Sigmoid colon (tissue), 7 donors: ENCODE results near the gene ROPN1B. TPM values are rescaled to one million over a fixed set of nuclear protein-coding genes. Genes with fewer than 3 reads are reported as not detected.
"Not testable (repeated sequence)": the region's sequence is repeated elsewhere in the genome, so short reads cannot be mapped to it uniquely, and the experiment has no call there.

ENCODE experiments used
- DNase-seq: peaks from one replicate; pipeline ENCODE4 v3.0.0-alpha.2; 2019
- H3K27ac ChIP-seq, 4 donors: fragments of 200-600 bp; sonication (generic); one replicate each; pipeline ENCODE4 v1.5.1; 2016 to 2019; ENCODE audit warnings: mild to moderate bottlenecking in 1 of 4
- H3K27me3 ChIP-seq, 3 donors: fragments of 200-600 bp; sonication (generic); one replicate each; pipeline ENCODE4 v1.5.1; 2019; ENCODE audit warnings: mild to moderate bottlenecking in 1 of 3
- H3K36me3 ChIP-seq, 4 donors: fragments of 200-600 bp; sonication (generic); one replicate each; pipeline ENCODE4 v1.5.1; 2016 to 2019
- H3K4me1 ChIP-seq, 4 donors: fragments of 200-600 bp; sonication (generic); one replicate each; pipeline ENCODE4 v1.5.1; 2017 to 2019
- H3K4me3 ChIP-seq, 4 donors: fragments of 200-600 bp; sonication (generic); one replicate each; pipeline ENCODE4 v1.5.1; 2017 to 2019; ENCODE audit warnings: mild to moderate bottlenecking in 2 of 4, moderate library complexity in 1 of 4
- H3K9me3 ChIP-seq, 4 donors: fragments of 200-600 bp in 3 of 4; sonication (generic) in 3 of 4; one replicate each; pipeline versions ENCODE4 v1.5.1 to v1.6.1; 2013 to 2019
- CTCF ChIP-seq, 4 experiments: fragments of 450-650 bp in 3 of 4; fragments of 200-600 bp in 1 of 4; IDR thresholded peaks; one replicate each; pipeline ENCODE4 v1.5.1; 2016 to 2019; ENCODE audit warnings: antibody characterized with exemption in 4 of 4, mild to moderate bottlenecking in 3 of 4, moderate library complexity in 2 of 4
- EP300 ChIP-seq, 4 donors: sonication (generic); formaldehyde crosslinking; IDR thresholded peaks; one replicate each; pipeline ENCODE4 v1.6.1; 2017; ENCODE audit warnings: antibody characterized with exemption in 4 of 4
- POLR2A ChIP-seq, 2 donors: fragments of 450-650 bp; IDR thresholded peaks; one replicate each; pipeline ENCODE4 v1.6.1; 2016; ENCODE audit warnings: antibody characterized with exemption in 2 of 2, mild to moderate bottlenecking in 2 of 2, moderate library complexity in 2 of 2
- POLR2AphosphoS5 ChIP-seq, 4 donors: sonication (generic); formaldehyde crosslinking; IDR thresholded peaks; one replicate each; pipeline ENCODE4 v1.6.1; 2017; ENCODE audit warnings: antibody characterized with exemption in 4 of 4
- WGBS, 2 donors: extraction: QIAGEN DNeasy Blood & Tissue Kit; methylation state at CpG; one replicate each; pipeline ENCODE4 v1.1.7; 2013; 5-methylcytosine and 5-hydroxymethylcytosine counted together
- intact Hi-C: fragments of 100-400 bp; cut with DNase I; formaldehyde crosslinking; loops from one replicate; pipeline ENCODE4 v1.15.1; 2023
- polyA plus RNA-seq, 3 donors: library from polyadenylated mRNA; stranded (reverse); fragments of 200-250 nt; gene quantifications; one replicate each; pipeline ENCODE4 v1.2.3, GENCODE V29; 2013
- total RNA-seq, 4 donors: library from RNA; depleted of rRNA; stranded (reverse); fragments of >200 nt; gene quantifications; one replicate each; pipeline ENCODE4 v1.1.0, GENCODE V29; 2016
- donor health status: healthy with polysubstance abuse.
- donor health status: Bipolar disorder and iron deficiency.
- donor health status: healthy.

Gene ROPN1B
- total and polyA plus RNA-seq, 7 donors, result 0.06 to 1.1 TPM; not detected in 5

DNA sequence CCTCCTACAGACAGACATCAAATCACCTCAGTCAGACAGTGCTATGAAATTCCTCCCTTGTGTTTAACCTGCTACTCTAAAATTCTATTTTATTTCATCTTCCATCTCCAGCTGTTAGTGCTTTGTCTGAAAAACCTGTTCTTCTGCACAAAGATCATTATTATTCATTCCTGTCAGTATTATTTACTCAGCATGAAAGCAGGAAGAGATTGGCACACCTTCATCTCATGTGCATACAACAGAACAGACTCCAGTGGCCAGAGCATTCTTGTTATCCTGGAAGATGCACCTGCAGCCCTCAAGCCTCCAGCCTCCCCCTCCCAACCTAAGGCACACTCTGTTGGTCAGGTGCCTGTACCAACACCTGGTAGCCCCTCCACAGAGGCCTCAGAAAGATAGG is 1.8 kb upstream of the ROPN1B start:
- H3K27ac ChIP-seq, result no peak overlapping the region
- intact Hi-C loops, result no loop called here

GRCh38 chr3:125968121-125968520 is 857 bp upstream of the ROPN1B start:
- H3K4me3 ChIP-seq, H3K9me3 ChIP-seq, H3K27me3 ChIP-seq, H3K27ac ChIP-seq, H3K4me1 ChIP-seq, intact Hi-C loops, DNase-seq, H3K36me3 ChIP-seq: not testable (repeated sequence)
- WGBS, 2 donors, result 86 to 91% methylated on average over 2 of the region's 2 CpGs

More for the DNA sequence above, 1.8 kb upstream of the ROPN1B start:
- no peaks in the 10 kb centered on the region for H3K36me3 ChIP-seq
- no peak for DNase-seq
- TF ChIP-seq POLR2AphosphoS5 (IDR thresholded peaks at IDR 0.05), result no peak
- no peak for TF ChIP-seq EP300 (IDR thresholded peaks at IDR 0.05)
- TF ChIP-seq CTCF (IDR thresholded peaks at IDR 0.05), result no peak
- no peak for TF ChIP-seq POLR2A (IDR thresholded peaks at IDR 0.05)
- peaks cover 0 to 4% (median 0%) of the 10 kb centered on the region in 3 donors for H3K27me3 ChIP-seq
- no peak overlapping the region for H3K4me3 ChIP-seq
- H3K4me1 ChIP-seq, result peaks cover 0 to 6% (median 3%) of the 10 kb centered on the region in 4 donors
- H3K9me3 ChIP-seq, result no peaks in the 10 kb centered on the region

DNA sequence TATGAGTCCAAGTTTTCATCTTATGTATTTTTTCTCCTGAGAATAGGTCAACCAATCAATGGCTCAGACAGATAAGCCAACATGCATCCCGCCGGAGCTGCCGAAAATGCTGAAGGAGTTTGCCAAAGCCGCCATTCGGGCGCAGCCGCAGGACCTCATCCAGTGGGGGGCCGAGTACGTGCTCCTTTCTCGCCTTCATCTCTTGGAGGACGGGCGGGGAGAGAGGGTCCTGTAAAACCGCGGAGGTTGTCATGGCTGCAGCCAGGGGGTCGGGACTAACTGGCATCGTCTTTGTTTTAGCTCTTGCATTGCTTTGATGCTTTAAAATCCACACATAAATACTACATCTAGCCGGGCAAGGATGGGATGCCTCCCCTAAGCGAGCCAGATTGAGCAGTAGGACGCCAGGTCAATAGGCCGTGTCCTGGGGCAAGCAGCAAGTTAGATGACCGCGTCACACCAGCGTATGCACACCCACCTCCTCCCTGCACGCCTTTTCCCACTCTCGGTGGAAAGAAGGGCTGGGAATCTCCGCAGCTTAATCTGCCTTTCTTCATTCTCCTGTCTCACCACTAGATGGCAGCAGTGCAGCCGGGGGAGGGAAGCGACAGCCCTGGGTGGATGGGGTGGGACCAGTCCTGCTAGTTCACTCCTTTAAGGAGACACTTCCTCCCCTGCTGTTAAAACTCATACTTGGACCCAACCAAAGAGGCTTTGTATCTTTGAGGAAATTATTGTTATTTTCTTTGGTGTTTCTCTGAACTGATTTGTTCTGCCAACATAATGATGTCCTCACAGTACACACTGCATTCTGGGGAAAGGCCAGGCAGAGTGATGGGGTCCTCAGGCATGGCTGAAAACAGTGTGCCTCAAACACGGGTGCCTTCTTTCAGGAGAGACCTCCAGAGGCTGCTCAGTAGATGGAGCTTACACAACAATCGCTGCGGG is 3.3 kb downstream of the ROPN1B start:
- H3K9me3 ChIP-seq, H3K27me3 ChIP-seq, DNase-seq, H3K36me3 ChIP-seq, H3K4me1 ChIP-seq: not testable (repeated sequence)
- 3 to 6% methylated on average over 29 of the region's 31 CpGs for WGBS, 2 donors
- Histone ChIP-seq H3K4me3 (peak overlapping the region; percentile 11 to 44 (median 32)), H3K27ac (peak overlapping the region in 1 of 4 donors; percentile 28)
- intact Hi-C loops, result loop anchor here (1.0 to 5.0 kb wide), 2 partner anchors 18 to 110 kb away; partner anchors contain the start of gene SLC41A3
- TF ChIP-seq CTCF (IDR thresholded peaks at IDR 0.05), result peak; percentile 53 to 75 (median 62)

- 87 to 88% methylated on average over 9 of the region's 9 CpGs for WGBS, 2 donors
- H3K36me3 ChIP-seq, H3K4me1 ChIP-seq, H3K4me3 ChIP-seq, H3K9me3 ChIP-seq, H3K27me3 ChIP-seq, DNase-seq, intact Hi-C loops, H3K27ac ChIP-seq: not testable (repeated sequence)
These were observed 6.4 kb downstream of the ROPN1B start for GRCh38 chr3:125975245-125976002.

- H3K27ac ChIP-seq, H3K9me3 ChIP-seq, H3K4me1 ChIP-seq, H3K4me3 ChIP-seq, H3K27me3 ChIP-seq, H3K36me3 ChIP-seq, intact Hi-C loops, DNase-seq: not testable (repeated sequence)
- WGBS, 2 donors, result 89 to 93% methylated on average over 3 of the region's 3 CpGs
These were observed 7.0 kb downstream of the ROPN1B start for GRCh38 chr3:125976003-125976390.

- H3K27ac ChIP-seq, H3K36me3 ChIP-seq, H3K27me3 ChIP-seq, H3K4me3 ChIP-seq, H3K9me3 ChIP-seq, H3K4me1 ChIP-seq, intact Hi-C loops, DNase-seq: not testable (repeated sequence)
- WGBS, 2 donors, result 52 to 79% methylated on average over 4 of the region's 7 CpGs
These were observed 8.1 kb downstream of the ROPN1B start for GRCh38 chr3:125977104-125977503.

- H3K4me1 ChIP-seq, H3K27me3 ChIP-seq, H3K9me3 ChIP-seq, DNase-seq, intact Hi-C loops, H3K27ac ChIP-seq, H3K36me3 ChIP-seq, H3K4me3 ChIP-seq: not testable (repeated sequence)
- 85 to 89% methylated on average over 2 of the region's 2 CpGs for WGBS, 2 donors
These were observed 16.0 kb downstream of the ROPN1B start for GRCh38 chr3:125984951-125985350.
